ENCODE results near the gene SND1.

SND1 gene

DNA sequence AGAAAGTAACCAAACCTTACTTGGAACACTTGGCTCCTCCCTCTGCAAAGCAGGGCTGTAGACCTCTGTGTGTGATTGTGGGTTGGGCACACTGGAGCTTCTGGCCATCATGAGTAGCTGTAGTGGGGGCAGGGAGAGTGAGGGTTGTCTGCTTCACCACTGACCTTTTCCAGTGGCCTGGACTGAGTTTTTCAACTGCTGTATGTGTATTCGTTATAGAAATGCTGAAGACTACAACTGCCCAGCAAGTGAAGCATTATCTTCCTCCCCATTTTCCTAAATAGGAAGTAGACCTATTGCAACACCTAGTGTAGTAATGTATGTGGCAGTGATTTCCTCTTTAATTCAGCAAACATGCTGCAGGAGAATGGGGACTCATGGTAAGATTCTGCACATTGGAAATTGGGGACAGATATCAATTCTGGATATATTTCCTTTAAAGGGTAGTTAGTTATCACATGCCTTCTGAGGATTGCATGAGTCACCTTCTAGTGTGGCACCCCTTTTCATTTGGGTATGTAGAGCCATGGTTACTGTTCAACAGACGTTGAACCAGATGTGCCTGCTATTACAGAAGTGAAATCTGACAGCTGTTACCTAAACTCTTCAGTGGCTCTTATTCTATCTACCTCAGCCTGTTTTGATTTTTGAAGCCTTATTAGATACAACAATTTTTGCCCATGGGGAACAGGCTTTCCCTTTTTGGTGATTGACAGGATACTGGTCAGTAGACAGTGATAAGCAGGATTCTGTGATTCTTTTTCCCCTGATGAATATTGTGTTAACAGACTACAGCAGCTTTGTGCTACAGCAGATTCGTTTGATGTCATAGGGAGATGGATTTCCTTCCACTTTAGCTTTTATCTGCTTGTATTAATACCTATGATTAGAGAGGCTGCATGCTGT, 130.9 kb downstream of the SND1 start:
- intact Hi-C loops (cut with DNase I), result no loop called here
- DNase-seq, result no peak

- no peak for DNase-seq
- intact Hi-C loops (cut with DNase I), result no loop called here
Observed at GRCh38 chr7:127786184-127786583, 134.2 kb downstream of the SND1 start.

DNA sequence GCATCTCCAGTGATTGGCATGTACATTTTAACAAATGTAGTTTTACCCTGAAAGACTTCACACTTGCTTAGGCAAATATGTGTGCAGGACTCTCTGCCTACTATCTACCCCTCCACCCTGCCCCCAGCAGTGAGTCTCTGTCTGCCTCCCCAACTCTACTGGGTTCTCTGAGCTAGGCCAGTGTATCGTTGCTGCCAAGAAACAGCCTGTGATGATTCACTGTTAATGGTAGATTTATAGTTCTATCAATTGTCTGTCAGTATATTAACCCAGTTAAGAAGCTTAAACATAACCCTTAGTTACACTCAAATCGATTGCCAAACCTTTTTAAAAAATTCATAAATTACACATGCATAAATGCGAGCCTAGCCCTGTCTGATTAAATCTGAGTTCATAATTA, 137.0 kb downstream of the SND1 start:
- intact Hi-C loops (cut with DNase I), result no loop called here

DNA sequence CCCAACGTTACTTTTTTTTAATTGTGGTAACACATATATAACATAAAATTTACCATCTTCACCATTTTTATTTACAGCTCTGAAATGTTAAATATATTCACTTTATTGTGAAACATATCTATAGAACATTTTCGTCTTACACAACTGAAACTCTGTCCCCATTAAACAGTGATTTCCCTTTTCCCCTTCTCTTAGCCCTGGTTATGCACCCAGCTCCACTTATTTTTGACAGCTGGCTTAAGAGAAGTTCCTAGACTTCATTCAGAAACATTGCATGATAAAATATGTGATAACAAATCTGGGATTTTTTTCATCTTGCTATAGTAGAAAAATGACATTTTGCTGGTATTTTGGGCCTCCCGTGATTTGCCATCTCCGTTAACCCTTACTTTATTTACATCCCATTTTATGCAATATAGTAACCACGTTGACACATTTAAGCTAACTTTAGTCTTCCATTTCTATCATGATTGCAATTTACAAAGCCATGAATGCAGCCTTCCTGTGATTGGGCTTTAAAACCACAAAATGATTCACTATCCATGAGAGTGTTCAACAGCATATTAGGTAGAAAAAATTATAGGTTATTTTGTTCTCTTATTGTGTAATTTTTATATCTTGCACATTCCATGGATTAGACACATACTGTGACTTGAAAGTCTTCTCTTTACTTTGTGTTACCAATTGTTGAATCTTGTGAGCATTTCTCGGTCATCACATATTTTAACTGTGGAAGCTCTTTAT, 139.6 kb downstream of the SND1 start:
- DNase-seq, result no peak
- intact Hi-C loops (cut with DNase I), result no loop called here

More for the DNA sequence above, 137.0 kb downstream of the SND1 start:
- DNase-seq, result peak in 1 of 42 donors; percentile 43

DNA sequence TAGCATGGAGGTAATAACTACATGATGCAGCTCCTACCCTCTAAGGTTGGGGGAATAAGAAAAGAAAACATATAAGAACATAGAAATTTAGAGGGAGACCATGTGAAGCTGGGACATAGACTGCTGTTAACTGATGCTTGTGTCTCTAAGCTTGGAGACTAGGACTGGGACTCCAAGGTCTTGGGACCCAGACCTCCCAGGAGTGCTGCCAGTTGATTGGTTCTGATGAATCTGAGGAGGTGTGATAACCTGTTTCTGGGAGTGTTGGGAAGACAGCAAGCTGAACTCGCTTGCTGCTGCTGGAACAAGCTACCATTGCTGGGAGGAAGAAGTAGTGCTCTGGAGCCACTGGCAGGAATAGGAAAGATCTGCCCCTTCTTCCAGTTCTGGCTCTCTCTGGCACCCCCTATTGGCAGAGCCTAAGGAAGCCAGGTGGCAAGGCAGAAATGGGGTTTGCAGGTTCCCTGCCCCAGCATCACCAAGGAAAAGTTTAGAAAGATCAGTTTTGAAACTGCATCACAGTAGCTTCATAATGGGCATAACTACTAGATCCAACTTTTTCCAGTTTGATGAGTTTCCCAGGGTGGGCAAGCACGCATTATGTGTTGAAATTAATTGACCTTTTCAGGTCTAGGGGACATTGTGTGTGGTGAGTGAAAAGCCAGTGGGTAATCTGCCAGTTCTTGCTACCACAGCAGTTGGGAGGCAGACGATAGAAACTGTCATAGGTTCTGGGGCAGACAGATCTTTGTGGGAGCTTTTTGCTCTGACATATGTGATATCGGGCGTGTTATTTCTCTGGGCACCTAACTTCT, 140.7 kb downstream of the SND1 start:
- intact Hi-C loops (cut with DNase I), result no loop called here
- peak in 22 of 42 donors; percentile 8 to 71 (median 33) for DNase-seq

- intact Hi-C loops (cut with DNase I), result no loop called here
- DNase-seq, result no peak
Observed at GRCh38 chr7:127793582-127793981, 141.6 kb downstream of the SND1 start.

DNA sequence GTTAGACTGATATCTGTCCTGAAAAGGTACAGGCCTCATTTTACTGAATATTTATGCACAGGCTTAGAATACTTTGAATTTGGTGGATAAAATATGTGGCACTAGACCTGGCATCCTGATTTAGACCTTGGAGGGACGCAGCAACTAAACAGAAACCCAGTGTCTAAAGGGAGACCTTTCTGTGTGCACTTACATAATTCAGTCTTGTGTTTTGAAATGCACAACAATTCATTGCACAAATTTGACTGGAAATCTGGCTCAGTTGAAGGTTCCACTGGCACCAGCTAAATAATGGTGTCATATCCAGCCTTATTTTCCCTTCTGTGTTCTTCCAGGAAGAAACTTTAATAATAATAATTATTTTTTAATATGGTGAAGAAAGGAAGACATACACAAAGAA, 142.1 kb downstream of the SND1 start:
- intact Hi-C loops (cut with DNase I), result no loop called here
- DNase-seq, result no peak

- DNase-seq, result no peak
- intact Hi-C loops (cut with DNase I), result no loop called here
Observed at GRCh38 chr7:127794551-127794950, 142.6 kb downstream of the SND1 start.

DNA sequence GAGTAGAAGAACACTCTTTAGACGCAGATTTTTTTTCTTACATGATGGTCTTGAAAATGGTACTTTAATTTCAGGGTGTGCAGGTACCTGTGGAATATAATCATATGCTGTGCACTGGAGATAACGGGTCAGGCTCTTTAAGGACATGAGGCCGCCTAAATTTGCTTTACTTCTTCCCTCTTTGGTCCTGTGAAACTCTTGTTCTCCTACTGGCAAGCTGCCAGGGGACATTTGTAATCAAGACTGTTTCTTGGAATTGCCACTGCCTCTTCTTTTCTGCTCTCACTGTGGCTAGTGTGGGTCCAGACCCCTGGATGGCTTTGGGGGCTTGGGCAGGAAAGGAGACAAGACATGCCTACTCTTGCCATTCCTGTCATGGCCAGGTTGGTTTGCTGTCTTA, 146.0 kb downstream of the SND1 start:
- DNase-seq, result peak in 8 of 42 donors; percentile 9 to 60 (median 21)
- intact Hi-C loops (cut with DNase I), result no loop called here

GRCh38 chr7:127798769-127799372, 146.9 kb downstream of the SND1 start:
- intact Hi-C loops (cut with DNase I), result no loop called here

GRCh38 chr7:127799535-127800305, 147.7 kb downstream of the SND1 start:
- no peak for DNase-seq
- intact Hi-C loops (cut with DNase I), result no loop called here

More at GRCh38 chr7:127798769-127799372, 146.9 kb downstream of the SND1 start:
- DNase-seq, result no peak

GRCh38 chr7:127802845-127803244, 150.9 kb downstream of the SND1 start:
- intact Hi-C loops (cut with DNase I), result no loop called here
- DNase-seq, result no peak

- no peak for DNase-seq
- intact Hi-C loops (cut with DNase I), result no loop called here
Observed at GRCh38 chr7:127803626-127804025, 151.6 kb downstream of the SND1 start.

DNA sequence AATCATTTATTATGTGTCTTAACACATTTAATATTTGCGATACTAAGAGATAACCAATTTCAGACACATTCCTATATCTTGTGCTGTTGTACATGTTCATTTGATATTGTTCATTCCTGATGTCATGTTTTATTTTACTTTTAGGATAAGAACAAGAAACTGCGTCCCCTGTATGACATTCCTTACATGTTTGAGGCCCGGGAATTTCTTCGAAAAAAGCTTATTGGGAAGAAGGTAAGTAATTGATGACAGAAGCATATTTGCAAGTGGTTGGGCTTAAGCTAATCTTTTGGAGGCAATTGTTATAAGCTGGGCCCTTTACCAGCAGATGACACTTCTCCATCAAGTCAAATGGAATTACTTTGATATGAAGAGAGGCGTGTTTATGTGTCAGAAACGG, 155.3 kb downstream of the SND1 start:
- intact Hi-C loops (cut with DNase I), result no loop called here
- no peak for DNase-seq

DNA sequence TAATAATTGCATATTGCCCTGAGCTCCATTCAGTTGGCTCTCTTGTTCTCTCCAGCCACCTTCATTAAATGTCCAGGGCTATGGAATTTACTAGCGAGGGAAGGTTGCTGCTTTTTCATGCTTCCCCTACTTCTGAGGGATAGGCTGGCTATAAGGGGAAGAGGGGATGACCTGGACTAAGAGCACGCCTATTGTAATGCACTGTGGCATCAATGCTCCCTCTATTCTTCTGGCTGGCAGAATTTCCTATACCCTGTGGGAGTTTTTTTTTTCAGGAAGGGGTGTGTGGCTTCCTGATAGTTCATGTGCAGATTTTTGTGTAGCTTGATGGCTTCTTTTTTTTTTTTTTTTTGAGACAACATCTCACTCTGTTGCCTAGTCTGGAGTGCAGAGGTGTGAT, 155.8 kb downstream of the SND1 start:
- no peak for DNase-seq
- intact Hi-C loops (cut with DNase I), result no loop called here

DNA sequence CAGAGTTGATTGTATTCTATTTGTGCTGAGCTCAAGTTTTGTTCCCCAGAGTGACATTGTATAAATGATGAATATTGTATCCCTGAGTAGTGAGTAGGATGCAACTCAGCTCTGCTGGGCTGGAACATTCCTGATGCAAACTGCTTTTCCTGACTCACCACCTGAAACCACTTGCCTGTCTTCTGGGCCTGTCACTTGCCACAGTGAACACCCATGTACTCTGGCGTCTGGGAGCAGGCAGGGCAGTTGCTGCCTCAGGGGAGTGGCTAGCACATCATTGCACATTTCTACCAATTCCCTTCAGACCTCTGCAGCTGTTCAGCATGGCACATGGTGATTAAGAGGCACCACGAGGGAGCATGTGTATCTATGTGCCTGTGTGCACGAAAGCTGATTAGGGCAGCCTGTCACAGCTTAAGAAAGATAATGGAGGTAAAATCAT, 157.3 kb downstream of the SND1 start:
- peak; percentile 15 to 88 (median 56) for DNase-seq
- intact Hi-C loops (cut with DNase I), result no loop called here

GRCh38 chr7:127810113-127810512, 158.1 kb downstream of the SND1 start:
- intact Hi-C loops (cut with DNase I), result no loop called here
- DNase-seq, result no peak

Measured in head of caudate nucleus (tissue), 42 donors.